Measurements from ENCODE around the gene NUPR1.
"Not testable (repeated sequence)": the region's sequence is repeated elsewhere in the genome, so short reads cannot be mapped to it uniquely, and the experiment has no call there.

NUPR1 gene

GRCh38 chr16:28498666-28499381 lies 40.0 kb downstream of the NUPR1 start:
- no peak for DNase-seq (ENCODE audit: low read depth)

DNA sequence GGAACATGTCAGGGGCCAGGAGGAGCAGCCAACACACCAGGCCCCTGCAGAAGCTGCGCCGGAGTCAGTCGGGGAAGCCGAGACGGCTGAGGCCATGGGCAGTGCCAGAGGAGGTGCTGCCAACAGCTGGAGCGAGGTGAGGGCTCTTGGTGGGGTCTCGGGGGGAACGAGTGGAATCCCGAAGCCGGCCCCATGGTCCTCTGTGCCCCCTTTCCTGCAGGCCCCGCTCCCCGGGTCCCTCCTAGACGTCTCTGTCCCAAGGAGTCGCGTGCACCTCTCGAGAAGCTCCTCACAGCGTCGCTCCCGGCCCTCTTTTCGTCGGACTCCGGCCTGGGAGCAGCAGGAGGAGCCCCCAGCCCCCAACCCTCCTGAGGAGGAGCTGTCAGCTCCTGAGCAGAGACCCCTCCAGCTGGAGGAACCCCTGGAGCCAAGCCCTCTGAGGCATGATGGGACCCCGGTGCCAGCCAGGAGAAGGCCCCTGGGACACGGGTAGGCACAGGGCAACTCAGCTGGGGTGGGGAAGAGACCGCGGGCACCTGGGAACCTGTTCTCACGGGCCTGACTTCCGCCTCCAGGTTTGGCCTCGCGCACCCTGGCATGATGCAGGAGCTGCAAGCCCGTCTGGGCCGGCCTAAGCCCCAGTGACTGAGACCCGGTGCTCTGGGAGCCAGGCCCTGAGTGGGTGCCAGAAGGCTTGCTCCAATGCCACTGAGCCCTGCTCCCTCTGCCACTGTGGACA lies 40.7 kb downstream of the NUPR1 start:
- no peak for DNase-seq (ENCODE audit: low read depth)

- no peak for DNase-seq (ENCODE audit: low read depth)
Measured at GRCh38 chr16:28497386-28497785, 41.4 kb downstream of the NUPR1 start.

- DNase-seq (ENCODE audit: low read depth), result no peak
Measured at GRCh38 chr16:28496844-28497243, 41.9 kb downstream of the NUPR1 start.

DNA sequence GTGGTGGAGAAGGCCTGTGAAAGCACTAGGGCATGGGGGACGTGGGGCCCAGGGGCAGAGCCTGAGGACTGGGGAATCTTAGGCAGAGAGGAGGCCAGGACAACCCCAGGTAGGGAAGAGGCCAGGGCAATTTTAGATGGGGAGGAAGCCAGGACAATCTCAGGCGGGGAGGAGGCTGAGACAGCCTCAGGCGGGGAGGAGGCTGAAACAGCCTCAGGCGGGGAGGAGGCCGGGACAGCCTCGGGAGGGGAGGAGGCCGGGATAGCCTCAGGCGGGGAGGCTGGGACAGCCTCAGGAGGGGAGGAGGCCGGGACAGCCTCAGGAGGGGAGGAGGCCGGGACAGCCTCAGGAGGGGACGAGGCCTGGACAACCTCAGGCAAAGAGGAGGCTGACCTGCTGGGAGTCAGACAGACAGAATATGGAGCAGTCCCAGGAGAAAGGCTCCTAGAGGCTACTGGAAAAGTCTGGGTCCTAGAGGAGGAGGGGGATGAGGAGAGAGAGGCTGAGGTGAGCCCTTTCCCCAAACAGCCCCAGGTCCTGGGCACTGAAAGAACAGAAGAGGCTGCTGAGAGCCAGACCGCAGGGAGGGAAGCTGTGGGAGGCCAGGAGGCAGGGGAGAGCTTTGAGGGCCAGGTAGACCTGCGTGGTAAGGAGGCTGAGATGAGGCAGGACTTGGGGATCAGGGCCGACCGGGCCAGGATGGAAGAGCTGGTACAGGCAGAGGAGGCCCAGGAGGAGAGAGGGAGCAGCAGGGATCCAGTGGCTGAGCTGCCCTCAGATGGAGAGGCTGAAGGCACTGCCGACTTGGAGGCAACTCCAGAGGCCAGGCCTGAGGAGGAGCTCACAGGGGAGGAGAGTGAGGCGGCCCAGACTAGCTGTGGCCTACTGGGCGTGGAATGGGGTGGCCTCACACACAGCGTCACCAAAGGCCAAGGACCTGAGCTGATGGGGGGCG lies 42.7 kb downstream of the NUPR1 start:
- DNase-seq (ENCODE audit: low read depth), result no peak

GRCh38 chr16:28495098-28495793 lies 43.5 kb downstream of the NUPR1 start:
- no peak for DNase-seq (ENCODE audit: low read depth)

- DNase-seq (ENCODE audit: low read depth), result peak; percentile 77
Measured at GRCh38 chr16:28494121-28494851, 44.5 kb downstream of the NUPR1 start, which contains the start of gene APOBR. Gene APOBR, plus strand, starts transcription at chr16:28494643. Its CDS starts 39 bp downstream, at chr16:28494682.

GRCh38 chr16:28492511-28492910 lies 46.3 kb downstream of the NUPR1 start:
- no peak for DNase-seq (ENCODE audit: low read depth)

GRCh38 chr16:28491970-28492474 lies 46.8 kb downstream of the NUPR1 start, which contains the start of gene CLN3:
Gene CLN3, minus strand, starts transcription at chr16:28492074. Its CDS starts 315 bp downstream, at chr16:28491759.
- peak; percentile 75 for DNase-seq (ENCODE audit: low read depth)

GRCh38 chr16:28491230-28491969 lies 47.4 kb downstream of the NUPR1 start:
- no peak for DNase-seq (ENCODE audit: low read depth)

GRCh38 chr16:28486266-28486665 lies 52.5 kb downstream of the NUPR1 start:
- no peak for DNase-seq (ENCODE audit: low read depth)

DNA sequence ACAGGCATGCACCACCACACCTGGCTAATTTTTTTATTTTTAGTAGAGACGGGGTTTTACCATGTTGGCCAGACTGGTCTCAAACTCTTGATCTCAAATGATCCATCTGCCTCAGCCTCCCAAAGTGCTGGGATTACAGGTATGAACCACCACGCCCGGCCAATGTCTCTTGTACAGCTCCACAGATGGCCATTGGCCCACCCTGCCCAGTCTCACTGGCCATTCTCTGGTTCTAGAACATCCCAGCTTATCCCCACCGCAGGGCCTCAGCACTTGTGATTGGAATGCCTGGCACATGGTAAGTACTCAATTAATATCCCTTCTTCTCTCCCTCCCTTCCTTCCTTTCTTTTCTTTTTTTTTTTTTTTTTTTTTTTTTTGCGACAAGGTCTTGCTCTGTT lies 55.4 kb downstream of the NUPR1 start:
- not testable (repeated sequence) for DNase-seq (ENCODE audit: low read depth)

Measured in activated T-helper 9 cell treated with anti-CD3 and anti-CD28 coated beads, Interleukin-2, amount 50 U/mL, for 16 hours (primary cell).